ENCODE data around the gene TOMM20.
"Not testable (repeated sequence)": the region's sequence is repeated elsewhere in the genome, so short reads cannot be mapped to it uniquely, and the experiment has no call there.

TOMM20 gene

GRCh38 chr1:235100194-235100772, 28.4 kb downstream of the TOMM20 start:
- DNase-seq: no peak

DNA sequence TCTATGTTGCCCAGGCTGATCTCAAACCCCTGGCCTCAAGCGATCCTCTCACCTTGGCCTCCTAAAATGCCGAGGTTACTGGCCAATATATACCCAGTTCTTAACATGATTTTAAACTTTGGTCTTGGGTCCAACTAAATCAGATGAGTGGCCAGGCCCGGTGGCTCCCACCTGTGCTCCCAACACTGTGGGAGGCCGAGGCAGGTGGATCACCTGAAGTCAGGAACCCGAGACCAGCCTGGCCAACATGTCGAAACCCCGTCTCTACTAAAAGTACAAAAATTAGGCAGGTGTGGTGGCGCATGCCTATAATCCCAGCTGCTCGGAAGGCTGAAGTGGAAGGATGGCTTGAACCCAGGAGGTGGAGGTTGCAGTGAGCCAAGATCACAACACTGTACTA, 29.6 kb downstream of the TOMM20 start:
- no peak for DNase-seq

GRCh38 chr1:235098547-235098946, 30.1 kb downstream of the TOMM20 start:
- DNase-seq: no peak

DNA sequence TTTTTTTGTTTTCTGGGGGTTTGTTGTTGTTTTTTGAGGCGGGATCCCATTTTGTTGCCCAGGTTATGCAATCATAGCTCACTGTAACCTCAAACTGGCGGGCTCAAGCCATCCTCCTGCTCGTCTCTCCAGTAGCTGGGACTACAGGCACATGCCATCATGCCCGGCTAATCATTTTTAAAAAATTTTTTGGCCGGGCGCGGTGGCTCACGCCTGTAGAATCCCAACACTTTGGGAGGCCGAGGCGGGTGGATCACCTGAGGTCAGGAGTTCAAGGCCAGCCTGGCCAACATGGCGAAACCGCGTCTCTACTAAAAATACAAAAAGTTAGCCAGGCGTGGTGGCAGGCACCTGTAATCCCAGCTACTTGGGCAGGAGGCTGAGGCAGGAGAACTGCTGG, 31.1 kb downstream of the TOMM20 start:
- DNase-seq: not testable (repeated sequence)

DNA sequence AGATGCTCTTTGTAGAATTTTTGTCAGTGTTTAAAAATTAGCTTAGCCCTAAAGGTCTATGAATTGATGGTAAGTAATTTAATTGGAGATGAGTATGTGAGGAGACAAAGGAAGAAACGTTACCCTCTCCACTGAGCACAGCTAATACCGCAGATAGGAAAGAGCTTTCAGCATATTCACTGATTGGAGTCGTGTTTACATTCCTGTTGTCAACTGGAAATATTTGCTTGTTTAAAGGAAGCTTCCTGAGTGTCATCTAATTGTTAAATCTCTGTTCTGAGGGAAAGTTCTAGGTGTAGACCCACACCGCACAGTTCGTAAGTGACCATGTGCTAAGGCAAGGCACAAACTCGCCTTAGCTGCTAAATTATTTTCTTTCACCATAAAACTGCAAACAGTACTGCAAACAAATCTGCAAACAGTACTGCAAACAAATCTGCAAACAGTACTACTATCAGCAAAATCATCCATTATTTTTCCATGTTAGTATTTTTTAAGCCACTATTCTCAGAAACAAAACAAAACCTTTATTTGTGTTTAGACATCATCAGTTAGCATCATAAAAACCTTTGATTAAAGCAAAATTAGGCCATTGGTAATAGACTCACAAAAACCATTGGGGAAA, 32.6 kb downstream of the TOMM20 start:
- no peak for DNase-seq

DNA sequence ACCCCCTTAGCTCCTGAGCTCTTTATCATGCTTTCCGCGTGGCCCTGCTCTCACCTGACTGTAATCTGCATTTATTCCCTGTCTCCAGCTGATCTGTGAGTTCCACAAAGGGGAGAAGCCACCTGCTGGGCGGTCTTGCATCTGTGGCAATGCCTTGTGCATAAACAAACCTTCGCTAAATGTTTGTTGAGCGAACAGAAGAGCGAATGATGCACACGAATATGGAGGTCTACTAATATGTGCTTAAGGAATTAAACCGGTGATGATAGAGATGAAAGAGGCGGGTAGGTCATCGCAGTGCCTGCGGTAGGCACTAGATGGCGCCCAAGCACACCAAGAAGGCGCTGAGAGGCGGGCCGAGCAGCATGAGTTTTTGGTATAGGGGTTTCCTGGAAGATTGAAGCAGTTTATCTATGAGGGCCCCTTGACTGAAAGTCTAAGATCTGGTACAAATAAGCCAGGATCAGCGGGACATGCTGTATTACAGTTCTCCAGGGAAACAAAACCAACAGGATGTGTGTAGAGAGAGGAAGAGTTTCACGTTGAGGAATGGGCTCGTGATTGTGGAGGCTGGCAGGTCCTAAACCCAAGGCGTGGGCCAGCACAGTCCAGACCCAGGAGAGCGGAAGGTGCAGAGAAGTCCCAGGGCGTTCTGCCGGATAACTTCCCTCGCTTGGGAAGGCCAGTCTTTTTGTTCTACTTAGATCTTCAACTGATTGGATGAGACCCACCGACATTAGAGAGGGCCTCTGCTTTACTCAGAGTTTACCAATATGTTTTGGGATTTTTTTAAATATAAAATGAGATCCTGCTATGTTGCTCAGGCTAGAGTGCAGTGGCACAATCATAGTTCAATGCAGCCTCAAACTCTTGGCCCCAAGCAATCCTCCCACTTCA, 34.7 kb downstream of the TOMM20 start:
- peak; percentile 65 for DNase-seq

- DNase-seq: peak; percentile 47
Observed at GRCh38 chr1:235093013-235093695, 35.5 kb downstream of the TOMM20 start.

GRCh38 chr1:235092415-235092814, 36.2 kb downstream of the TOMM20 start:
- DNase-seq: not testable (repeated sequence)

- not testable (repeated sequence) for DNase-seq
Observed at GRCh38 chr1:235092045-235092406, 36.6 kb downstream of the TOMM20 start.

GRCh38 chr1:235091319-235092044, 37.2 kb downstream of the TOMM20 start:
- DNase-seq: not testable (repeated sequence)

GRCh38 chr1:235090406-235091069, 38.1 kb downstream of the TOMM20 start:
- DNase-seq: no peak

DNA sequence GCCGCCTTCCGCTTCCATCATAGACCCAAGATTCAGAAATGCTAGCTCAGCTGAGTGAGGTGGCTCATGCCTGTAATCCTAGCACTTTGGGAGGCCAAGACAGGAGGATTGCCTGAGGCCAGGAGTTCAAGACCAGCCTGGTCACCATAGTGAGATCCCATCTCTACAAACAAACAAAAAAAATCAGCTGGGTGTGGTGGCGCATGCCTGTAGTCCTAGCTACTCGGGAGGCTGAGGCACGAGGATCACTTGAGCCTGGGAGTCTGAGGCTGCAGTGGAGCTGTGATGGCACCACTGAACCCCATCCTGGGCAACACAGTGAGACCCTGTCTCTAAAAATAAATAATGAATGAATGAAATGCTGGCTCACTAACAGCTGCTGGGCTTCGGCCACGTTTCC, 39.7 kb downstream of the TOMM20 start:
- DNase-seq: no peak

- no peak for DNase-seq
Observed at GRCh38 chr1:235088430-235088829, 40.2 kb downstream of the TOMM20 start.

DNA sequence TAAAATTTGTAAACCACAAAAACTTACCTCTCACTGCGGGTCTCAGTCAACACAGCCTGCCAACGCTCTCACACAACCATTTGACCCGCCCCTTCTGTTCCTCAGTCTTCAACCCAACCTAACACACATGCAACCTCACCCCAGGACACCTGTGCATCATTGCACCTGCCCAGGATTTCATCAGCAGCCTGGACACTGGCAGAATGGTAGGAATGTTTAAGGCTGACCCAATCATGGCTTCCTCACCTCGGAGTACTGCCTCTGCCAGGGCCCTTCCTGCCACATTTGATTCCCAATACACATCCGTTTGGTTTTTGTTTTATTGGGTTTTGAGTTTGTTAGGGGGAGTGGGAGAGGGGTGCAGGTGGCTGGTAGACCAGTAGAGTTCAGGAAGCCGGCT, 40.7 kb downstream of the TOMM20 start:
- no peak for DNase-seq

- DNase-seq: not testable (repeated sequence)
Observed at GRCh38 chr1:235085411-235086117, 43.1 kb downstream of the TOMM20 start.

- not testable (repeated sequence) for DNase-seq
Observed at GRCh38 chr1:235080788-235081187, 47.8 kb downstream of the TOMM20 start.

GRCh38 chr1:235080297-235080657, 48.4 kb downstream of the TOMM20 start:
- DNase-seq: not testable (repeated sequence)

DNA sequence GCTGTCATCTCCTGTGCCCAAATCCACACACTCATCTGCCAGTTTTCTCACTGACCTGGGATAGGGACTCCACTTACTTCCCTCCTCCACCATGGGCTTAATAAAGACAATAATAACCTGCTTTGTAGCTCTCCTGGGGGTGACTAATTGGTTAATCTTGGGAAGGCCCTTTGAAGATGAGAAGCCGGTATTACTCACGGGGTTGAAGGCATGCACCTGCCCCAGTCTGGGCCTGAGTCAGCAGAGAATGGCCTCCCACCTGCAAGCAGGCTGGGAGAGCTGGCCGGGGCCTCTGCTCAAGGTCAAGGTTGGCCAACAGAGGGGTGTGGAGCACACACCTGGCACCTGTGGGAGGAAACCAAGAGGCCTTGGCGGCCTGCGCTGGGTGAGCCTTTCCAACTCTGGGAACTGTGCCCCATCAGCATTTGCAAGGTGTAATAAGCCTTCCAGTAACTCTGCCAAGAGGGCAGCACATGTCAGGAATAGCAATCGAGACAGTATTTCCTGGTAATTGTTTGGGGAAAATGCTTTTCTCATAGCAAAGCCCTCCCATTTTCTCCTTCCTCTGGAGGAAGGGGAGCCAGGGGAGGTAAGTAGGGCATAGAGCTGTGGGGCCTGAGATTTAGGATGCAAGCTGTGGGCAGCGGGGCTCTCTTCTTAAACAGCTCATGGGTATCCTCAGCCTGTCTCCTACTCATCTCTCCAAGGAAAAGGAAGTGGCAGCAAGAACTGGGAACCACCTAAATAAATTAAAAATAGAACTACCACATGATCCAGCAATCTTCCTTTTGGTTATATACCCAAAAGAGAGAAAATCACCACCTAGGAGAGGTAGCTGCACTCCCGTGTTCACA, 49.0 kb downstream of the TOMM20 start:
- peak; percentile 79 for DNase-seq

DNA sequence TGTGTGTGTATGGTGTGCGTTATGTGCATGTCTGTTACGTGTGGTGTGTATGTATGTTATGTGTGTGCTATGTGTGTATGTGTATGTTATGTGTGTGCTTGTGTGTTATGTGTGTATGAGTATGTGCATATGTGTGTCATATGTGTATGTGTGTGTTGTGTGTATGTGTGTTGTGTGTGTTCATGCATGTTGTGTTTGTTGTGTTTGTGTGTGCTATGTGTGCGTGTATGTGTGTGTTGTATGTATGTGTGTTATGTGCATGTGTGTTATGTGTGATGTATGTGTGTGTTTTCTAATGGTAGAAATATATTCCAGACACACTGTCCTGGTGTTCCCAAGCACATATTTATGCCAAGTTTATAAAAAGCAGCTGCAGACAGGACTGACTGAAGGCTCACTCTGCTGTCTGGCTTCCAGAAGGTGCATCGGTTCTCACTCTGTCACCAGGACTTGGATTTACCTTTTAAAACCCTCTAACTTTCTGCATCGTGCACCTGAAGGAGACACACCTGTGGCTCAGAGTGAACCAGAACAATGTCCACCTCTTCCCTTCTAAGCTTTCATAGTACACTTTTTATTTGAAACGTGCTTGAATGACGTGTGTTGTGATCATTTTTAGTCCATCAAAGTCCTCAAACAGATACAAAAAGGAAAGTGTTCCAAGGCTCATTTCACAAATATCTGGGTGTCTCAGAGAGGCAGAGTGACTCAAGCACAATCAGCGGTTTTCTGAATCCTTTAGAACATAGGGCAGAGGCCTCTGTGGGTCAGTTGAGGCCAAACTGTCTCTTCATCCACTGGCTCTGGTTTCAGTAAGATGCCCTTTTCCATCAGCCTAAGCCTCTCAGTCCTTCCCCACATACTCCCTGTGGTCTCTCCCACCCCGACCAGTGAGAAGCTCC, 49.9 kb downstream of the TOMM20 start:
- DNase-seq: peak; percentile 72

Measured in inflammatory macrophage treated with lipopolysaccharide for 4 hours (primary cell).